Hematopoietic multipotent progenitor cell (in vitro differentiated cells): Measurements from ENCODE around the gene MCU. TPM values are rescaled to one million over a fixed set of nuclear protein-coding genes. Genes with fewer than 3 reads are reported as not detected.

ENCODE experiments used
- DNase-seq, 3 donors: peaks; one replicate each; pipeline ENCODE4 v3.0.0-alpha.2; 2011 to 2015; ENCODE audit warnings: low read depth in 2 of 3, low spot score in 2 of 3
- small RNA-seq: library from RNA; depleted of rRNA; stranded (forward); fragments of <200 nt; gene quantifications from one replicate; pipeline ENCODE3, GENCODE V24; 2012
- total RNA-seq: library from RNA; depleted of rRNA; stranded (reverse); fragments of >200 nt; gene quantifications from one replicate; pipeline ENCODE4 v1.2.3, GENCODE V29; 2012

The MCU gene
- total RNA-seq, 1 donor = 16.7 TPM

DNA sequence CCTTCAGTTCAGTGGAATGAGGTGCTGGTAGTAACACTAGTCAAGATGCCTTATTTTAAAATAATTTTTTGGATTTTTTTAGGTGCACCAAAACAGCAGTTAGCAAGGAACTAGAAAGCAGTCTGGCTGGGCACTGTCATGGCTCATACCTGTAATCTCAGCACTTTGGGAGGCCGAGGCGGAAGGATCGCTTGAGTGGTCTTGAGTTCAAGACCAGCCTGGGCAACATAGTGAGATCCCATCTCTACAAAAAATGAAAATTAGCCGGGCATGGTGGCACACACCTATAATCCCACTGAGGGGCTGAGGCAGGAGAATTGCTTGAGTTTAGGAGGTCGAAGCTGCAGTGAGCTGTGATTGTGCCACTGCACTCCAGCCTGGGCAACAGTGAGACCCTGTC is 236.9 kb downstream of the MCU start:
- DNase-seq = no peak

DNA sequence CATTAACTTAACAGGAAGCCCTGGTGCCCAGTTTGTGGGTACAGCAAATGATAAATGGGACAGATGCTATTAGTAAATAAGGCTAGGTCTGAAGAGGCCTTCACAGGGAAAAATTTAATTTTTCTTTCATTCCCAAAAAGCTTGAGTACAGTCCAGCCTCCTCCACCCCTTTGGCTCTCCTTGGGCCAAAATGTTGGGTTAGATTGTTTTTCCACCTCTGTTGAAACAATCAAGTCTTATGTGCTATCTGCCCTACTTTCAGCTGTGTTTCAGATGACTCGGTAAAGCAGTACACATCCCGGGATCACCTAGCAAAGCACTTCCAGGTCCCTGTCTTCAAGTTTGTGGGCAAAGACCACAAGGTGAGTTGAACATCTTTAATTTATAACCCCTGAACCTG is 238.3 kb downstream of the MCU start:
- no peak for DNase-seq

DNA sequence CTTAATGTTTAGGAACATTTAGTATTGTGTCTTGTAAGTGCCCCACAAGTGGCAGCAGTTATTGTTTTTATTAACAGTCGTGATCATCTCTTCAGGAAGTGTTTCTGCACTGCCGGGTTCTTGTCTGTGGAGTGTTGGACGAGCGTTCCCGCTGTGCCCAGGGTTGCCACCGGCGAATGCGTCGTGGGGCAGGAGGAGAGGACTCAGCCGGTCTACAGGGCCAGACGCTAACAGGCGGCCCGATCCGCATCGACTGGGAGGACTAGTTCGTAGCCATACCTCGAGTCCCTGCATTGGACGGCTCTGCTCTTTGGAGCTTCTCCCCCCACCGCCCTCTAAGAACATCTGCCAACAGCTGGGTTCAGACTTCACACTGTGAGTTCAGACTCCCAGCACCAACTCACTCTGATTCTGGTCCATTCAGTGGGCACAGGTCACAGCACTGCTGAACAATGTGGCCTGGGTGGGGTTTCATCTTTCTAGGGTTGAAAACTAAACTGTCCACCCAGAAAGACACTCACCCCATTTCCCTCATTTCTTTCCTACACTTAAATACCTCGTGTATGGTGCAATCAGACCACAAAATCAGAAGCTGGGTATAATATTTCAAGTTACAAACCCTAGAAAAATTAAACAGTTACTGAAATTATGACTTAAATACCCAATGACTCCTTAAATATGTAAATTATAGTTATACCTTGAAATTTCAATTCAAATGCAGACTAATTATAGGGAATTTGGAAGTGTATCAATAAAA is 240.5 kb downstream of the MCU start:
- DNase-seq = no peak

- DNase-seq = no peak
Observed at GRCh38 chr10:72935361-72935760, 243.4 kb downstream of the MCU start.

Small RNAs within 50 kb of the gene (small RNA-seq; reads per million reads assigned to genes)
- gene MIR4676 (not detected), gene RF00019 (not detected)

Other genes with a start within 250 kb of the MCU start
- 19.4 TPM for gene MICU1, start 66.1 kb upstream of the MCU start, total RNA-seq
- not detected for gene OIT3, start 201.6 kb downstream of the MCU start, total RNA-seq